ENCODE results near the gene PSME2.

Gene PSME2

DNA sequence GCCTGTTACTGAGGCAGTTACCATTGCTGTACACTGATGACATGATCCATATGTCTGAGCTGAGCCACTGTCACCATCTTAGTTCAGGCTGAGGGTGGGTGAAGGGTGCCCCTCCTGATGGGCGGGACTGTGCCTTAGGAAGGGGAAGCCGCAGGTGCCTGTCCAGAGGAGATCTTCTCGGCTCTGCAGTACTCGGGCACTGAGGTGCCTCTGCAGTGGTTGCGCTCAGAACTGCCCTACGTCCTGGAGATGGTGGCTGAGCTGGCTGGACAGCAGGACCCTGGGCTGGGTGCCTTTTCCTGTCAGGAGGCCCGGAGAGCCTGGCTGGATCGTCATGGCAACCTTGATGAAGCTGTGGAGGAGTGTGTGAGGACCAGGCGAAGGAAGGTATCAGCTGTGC lies 4.6 kb upstream of the PSME2 start:
- no peak for DNase-seq

GRCh38 chr14:24150567-24150966 lies 4.2 kb upstream of the PSME2 start:
- DNase-seq, result no peak

DNA sequence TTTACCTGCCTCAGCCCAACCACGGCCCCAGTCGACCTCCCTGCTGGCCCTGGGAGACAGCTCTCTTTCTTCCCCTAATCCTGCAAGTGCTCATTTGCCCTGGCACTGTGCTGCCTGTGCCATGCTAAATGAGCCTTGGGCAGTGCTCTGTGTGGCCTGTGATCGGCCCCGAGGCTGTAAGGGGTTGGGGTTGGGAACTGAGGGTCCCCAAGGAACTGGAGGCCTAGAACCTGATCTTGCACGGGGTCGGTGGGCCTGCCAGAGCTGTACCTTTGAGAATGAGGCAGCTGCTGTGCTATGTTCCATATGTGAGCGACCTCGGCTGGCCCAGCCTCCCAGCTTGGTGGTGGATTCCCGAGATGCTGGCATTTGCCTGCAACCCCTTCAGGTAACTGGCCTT lies 3.7 kb upstream of the PSME2 start:
- DNase-seq, result no peak

DNA sequence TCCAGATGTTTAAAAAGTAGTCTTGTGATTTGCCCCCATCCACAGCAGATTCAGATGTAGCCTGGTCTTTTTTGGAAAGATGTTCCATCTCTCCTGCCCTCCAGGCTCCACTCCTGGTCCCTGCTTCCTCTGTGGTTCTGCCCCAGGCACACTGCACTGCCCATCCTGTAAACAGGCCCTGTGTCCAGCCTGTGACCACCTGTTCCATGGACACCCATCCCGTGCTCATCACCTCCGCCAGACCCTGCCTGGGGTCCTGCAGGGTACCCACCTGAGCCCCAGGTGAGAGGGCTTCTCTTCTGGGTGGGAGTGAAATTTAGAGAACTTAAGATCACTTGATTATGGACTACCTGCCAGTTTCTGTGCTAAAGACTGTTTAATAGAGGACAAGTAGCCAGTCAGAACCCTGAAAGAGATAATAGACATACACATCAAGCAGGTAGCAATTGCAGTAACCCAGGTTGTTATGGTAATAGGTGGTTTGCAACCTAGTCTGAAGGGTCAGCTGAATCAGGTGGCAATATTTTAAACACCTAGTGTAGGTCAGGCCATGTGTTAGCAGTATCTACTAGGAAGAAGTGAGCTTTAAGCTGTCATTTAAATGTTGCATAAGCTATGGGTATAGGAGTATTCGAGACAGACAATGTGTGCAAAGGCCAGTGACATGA lies 3.0 kb upstream of the PSME2 start:
- DNase-seq, result no peak

- DNase-seq, result peak; percentile 41
Measured at GRCh38 chr14:24147761-24148428, 1.5 kb upstream of the PSME2 start.

GRCh38 chr14:24146978-24147760 lies 759 bp upstream of the PSME2 start, which contains the start of gene RNF31:
Gene RNF31, plus strand, starts transcription at chr14:24147498. Its CDS starts 201 bp downstream, at chr14:24147699.
- DNase-seq, result peak; percentile 99

GRCh38 chr14:24145690-24146452 lies 539 bp downstream of the PSME2 start:
- DNase-seq, result peak; percentile 46

DNA sequence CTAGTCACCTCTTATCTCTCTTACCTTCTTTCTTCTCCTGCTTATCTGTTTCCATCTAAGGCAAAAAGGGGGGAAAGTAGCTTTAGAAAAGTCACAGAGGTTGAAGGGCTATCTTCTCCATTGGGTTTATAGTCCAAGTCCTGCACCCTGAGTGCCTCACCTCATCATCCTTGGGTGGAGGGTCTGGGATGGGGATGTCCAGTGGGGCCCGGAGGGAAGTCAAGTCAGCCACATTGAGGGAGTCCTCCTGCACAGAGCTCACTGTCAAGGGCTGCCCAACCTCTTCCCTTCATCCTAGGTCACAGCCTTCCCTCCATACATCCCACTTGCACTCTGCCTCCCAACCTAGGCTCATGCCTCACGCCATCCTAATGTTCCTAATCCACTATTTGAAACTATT lies 1.2 kb downstream of the PSME2 start:
- no peak for DNase-seq

GRCh38 chr14:24144451-24144850 lies 2.0 kb downstream of the PSME2 start:
- no peak for DNase-seq

GRCh38 chr14:24143511-24143910 lies 2.9 kb downstream of the PSME2 start:
- DNase-seq, result no peak

DNA sequence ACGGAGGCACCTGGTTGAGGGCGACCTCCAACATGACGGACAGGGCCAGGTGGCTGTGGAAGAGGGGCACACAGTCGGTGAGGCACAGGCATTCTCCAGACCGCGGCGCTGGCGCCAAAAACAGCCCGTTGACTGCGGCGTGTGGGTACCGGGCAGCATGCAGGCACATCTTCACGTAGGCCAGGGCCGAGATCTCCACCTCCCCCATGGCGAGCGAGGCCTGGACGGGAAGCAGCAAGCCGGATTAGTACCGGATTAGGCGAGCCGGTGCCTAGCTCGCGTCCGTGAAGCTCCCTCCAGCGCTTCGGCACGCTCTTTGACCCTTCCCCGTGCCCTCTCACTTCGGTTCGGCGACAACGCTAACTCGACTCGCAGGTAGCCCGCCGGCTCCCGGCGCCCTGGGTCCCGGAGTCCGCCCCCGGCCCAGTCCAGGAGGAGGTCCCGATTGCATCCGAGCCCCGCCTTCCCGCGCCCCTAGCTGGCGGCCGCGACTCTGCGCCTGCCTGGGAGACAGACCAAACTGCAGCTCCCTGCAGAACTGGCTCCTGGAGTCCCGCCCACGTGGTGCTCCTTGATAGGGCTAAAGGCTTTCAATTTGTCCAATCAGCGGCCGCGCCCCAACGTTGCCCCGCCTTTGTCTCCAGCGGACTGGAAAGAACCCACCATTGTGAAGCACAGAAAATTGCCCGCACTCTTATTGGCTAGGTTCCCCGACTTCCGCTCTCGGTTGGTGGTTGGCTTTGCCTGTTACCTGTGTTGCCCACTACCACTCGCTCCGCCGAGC lies 5.1 kb downstream of the PSME2 start, which contains the start of gene EMC9:
EMC9 (minus strand) TSS at position 495 of the 784 bp plus-strand sequence; CDS start at position 208, 287 bp downstream.
- DNase-seq, result peak; percentile 100

GRCh38 chr14:24139272-24139934 lies 7.0 kb downstream of the PSME2 start:
- DNase-seq, result no peak

- no peak for DNase-seq
Measured at GRCh38 chr14:24138396-24139271, 7.8 kb downstream of the PSME2 start.

GRCh38 chr14:24137529-24138395 lies 8.6 kb downstream of the PSME2 start:
- no peak for DNase-seq

DNA sequence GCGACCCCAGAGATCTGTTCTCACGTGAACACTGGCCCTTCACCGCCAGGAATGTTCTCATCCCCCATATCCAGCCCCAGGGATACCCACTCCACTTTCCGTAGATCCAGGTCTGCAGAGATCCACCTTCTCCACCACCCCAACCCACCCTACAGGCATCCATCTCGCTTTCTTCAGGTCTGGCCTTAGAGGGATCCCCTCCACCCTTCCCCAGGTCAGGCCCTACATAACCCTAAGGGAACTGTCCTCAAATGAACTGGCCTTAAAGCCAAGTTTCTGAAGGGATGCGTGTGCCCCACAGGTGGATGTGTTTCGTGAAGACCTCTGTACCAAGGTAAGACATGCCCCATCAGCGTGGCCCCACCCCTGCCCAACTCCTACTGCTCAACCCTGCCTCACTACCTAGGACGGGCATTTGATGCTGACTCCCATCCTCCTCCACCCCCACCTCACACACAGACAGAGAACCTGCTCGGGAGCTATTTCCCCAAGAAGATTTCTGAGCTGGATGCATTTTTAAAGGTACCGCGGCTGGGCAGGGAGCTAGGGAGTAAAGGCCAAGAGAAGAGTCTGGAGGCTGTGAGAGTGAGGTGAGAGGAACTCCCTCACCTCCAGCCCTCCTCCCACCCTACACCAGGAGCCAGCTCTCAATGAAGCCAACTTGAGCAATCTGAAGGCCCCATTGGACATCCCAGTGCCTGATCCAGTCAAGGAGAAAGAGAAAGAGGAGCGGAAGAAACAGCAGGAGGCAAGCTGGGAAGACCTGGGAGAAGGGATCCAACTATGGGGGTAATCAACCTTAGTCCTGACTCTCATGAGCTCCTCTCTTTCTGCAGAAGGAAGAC lies 9.5 kb downstream of the PSME2 start:
- DNase-seq, result no peak

DNA sequence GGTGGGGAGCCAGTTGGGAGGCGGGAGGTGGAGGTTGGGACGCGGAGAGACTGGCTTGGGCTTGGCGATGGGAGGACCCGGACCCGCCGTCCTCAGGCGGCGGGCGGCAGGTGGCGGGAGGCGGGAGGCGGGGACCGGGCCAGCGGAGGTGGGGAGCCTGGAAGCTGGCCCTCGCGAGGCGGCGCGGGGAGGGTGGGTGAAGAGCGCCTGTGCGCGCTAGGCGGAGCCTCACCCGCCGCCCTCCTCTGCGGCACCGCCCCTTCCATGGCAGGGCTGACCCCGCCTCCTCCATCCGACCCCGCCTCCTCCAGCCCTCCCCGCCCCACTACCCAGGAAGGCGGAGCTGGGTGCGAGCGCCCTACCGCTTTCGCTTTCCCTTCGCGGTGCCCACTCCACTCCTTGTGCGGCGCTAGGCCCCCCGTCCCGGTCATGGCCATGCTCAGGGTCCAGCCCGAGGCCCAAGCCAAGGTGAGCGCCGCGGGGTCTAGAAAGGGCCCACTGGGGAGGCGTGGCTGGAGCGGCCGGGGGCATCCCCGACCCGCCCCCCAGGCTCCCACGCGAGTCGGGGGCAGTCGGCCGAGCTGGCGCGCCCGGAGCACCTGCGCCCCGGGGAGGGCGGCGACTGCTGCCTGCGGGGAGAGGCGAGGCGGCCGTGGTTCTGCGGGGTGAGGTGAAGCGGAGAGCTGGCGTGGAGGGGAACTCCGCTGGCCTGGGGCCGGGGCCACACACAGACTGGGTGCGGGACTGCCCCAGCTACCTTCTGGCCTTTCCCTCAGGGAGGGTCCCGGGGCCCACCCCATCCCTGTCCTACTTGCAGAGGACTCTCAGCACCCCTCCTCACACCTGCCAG lies 10.4 kb downstream of the PSME2 start, which contains the start of gene PSME1:
PSME1 (plus strand) TSS at position 361 of the 850 bp plus-strand sequence; CDS start at position 430, 69 bp downstream.
- DNase-seq, result peak; percentile 92

- DNase-seq, result no peak
Measured at GRCh38 chr14:24135584-24135833, 10.9 kb downstream of the PSME2 start.

GRCh38 chr14:24133735-24134134 lies 12.7 kb downstream of the PSME2 start:
- no peak for DNase-seq
